ENCODE measurements around the gene COX4I1.

COX4I1 gene

GRCh38 chr16:85767531-85767930 is 32.0 kb upstream of the COX4I1 start:
- H3K4me3 ChIP-seq (replicated peaks in 1 of 2; ENCODE audit: low read depth in 2 of 2, low read length in 2 of 2), result no peak overlapping the region
- peak; percentile 84 to 88 for DNase-seq (ENCODE audit: low read depth in 2 of 2)
- TF ChIP-seq CTCF (IDR thresholded peaks at IDR 0.05; ENCODE audit: low read depth, low read length), result no peak

- DNase-seq (ENCODE audit: low read depth in 2 of 2), result no peak
- H3K4me3 ChIP-seq (replicated peaks in 1 of 2; ENCODE audit: low read depth in 2 of 2, low read length in 2 of 2), result no peak overlapping the region
- no peak for TF ChIP-seq CTCF (IDR thresholded peaks at IDR 0.05; ENCODE audit: low read depth, low read length)
Measured at GRCh38 chr16:85768199-85768598, 31.3 kb upstream of the COX4I1 start.

GRCh38 chr16:85770741-85771140 is 28.8 kb upstream of the COX4I1 start:
- DNase-seq (ENCODE audit: low read depth in 2 of 2), result no peak
- no peak for TF ChIP-seq CTCF (IDR thresholded peaks at IDR 0.05; ENCODE audit: low read depth, low read length)
- H3K4me3 ChIP-seq (replicated peaks in 1 of 2; ENCODE audit: low read depth in 2 of 2, low read length in 2 of 2), result no peak overlapping the region

DNA sequence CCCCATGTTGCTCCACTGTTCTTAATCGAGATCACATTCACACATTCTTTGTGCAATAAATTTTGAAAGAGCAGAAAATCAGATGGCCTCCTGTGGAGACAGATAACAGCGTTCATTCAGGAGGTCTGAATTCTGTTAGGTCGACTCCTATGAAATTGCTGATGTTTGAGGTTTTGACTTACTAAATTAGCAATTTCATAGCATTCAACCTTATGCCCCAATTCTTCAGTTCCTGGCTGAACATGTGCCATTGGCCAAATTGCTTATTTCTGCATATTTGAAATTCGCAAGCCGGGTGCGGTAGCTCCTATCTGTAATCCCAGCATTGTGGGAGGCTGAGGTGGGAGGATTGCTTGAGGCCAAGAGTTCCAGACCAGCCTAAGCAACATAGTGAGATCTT is 26.5 kb upstream of the COX4I1 start:
- DNase-seq (ENCODE audit: low read depth in 2 of 2), result no peak
- no peak overlapping the region for H3K4me3 ChIP-seq (replicated peaks in 1 of 2; ENCODE audit: low read depth in 2 of 2, low read length in 2 of 2)
- no peak for TF ChIP-seq CTCF (IDR thresholded peaks at IDR 0.05; ENCODE audit: low read depth, low read length)

- no peak for TF ChIP-seq CTCF (IDR thresholded peaks at IDR 0.05; ENCODE audit: low read depth, low read length)
- no peak for DNase-seq (ENCODE audit: low read depth in 2 of 2)
- no peak overlapping the region for H3K4me3 ChIP-seq (replicated peaks in 1 of 2; ENCODE audit: low read depth in 2 of 2, low read length in 2 of 2)
Measured at GRCh38 chr16:85774136-85774535, 25.4 kb upstream of the COX4I1 start.

DNA sequence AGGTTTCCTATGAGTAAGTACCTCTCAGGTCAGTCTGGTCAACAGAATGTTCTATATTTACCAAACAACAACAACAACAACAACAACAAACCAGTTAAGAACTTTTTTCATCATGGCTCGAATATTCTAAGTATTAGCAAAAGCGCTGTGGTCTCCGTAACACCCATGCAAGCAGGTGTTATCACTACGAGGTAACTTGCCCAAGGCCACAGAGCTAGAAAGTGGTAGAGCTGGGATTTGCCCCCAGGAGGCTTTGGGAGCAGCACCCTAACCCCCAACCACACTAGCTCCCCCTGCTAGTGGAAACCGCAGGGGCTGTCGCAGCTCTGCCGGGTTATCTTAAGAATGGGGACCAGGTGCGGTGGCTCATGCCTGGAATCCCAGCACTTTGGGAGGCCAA is 24.7 kb upstream of the COX4I1 start:
- no peak for TF ChIP-seq CTCF (IDR thresholded peaks at IDR 0.05; ENCODE audit: low read depth, low read length)
- DNase-seq (ENCODE audit: low read depth in 2 of 2), result no peak
- H3K4me3 ChIP-seq (replicated peaks in 1 of 2; ENCODE audit: low read depth in 2 of 2, low read length in 2 of 2), result no peak overlapping the region

DNA sequence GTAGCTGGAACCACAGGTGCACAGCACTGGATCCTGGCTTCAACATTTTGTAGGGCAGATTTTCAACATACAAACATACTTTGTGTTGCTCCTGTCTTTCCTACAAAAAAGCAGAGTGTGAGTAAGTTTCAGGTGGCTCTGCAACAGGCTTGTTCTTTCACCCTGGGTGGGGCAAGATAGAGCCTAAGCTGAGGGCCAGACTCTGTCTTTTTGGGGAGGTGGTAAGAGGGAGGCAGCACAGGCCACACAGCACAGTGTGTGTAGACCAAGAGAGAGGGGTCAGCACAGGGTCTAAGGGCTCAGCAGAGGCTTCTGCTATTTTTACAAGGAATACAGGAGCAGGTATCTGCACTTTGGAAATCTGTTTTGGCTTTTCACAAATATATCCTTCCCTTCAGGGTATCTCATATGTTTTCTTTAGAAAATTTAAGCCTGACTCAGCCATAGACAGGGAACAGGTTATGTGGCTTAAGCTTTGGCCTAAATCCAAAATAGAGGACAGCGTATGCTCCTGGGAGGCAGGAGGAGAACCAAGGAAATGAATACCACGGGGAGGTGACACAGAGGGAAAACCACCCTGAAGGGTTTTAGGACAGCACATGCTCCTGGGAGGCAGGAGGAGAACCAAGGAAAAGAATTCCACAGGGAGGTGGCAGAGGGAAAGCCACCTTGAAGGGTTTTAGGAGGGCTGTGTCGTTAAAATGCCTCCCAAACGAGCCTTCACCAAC is 21.7 kb upstream of the COX4I1 start:
- no peak for TF ChIP-seq CTCF (IDR thresholded peaks at IDR 0.05; ENCODE audit: low read depth, low read length)
- H3K4me3 ChIP-seq (replicated peaks in 1 of 2; ENCODE audit: low read depth in 2 of 2, low read length in 2 of 2), result no peak overlapping the region
- DNase-seq (ENCODE audit: low read depth in 2 of 2), result peak in 1 of 2 donors; percentile 52

Measured in cardiac fibroblast (primary cell).